HCT116 (cell line): ENCODE measurements around the gene MOV10L1. TPM values are rescaled to one million over a fixed set of nuclear protein-coding genes. Genes with fewer than 3 reads are reported as not detected.

Source experiments
- ATAC-seq: fragments of 200-7000 bp; cut with Tn5 transposase; 2 replicates; pipeline ENCODE4 v1.9.1; 2020; ENCODE audit warnings: mild to moderate bottlenecking, moderate library complexity
- BruUV-seq: library from RNA; stranded (reverse); fragments of 400-500 nt; replicated peaks from 2 replicates; lab custom pipeline; 2021; lab: Mats Ljungman, UMichigan
- CTCF ChIA-PET: fragments of 300-600 bp; sonication (Branson Sonifier 250); formaldehyde crosslinking; loops from one replicate; lab custom pipeline; 2021; ENCODE audit warnings: antibody characterized with exemption; lab: Charles Lee
- POLR2A ChIA-PET: fragments of 300-600, 350-600 bp; sonication (Branson Sonifier 250); formaldehyde crosslinking; loops from one replicate; lab custom pipeline; 2021; ENCODE audit warnings: antibody characterized with exemption; lab: Charles Lee
- RAD21 ChIA-PET, 2 experiments: fragments of 300-600 bp; sonication (Branson Sonifier 250); formaldehyde crosslinking; loops; one replicate each; lab custom pipeline; 2023; ENCODE audit warnings: low total read pairs in 2 of 2; ENCODE audit not compliant: uncharacterized antibody in 2 of 2, unreplicated experiment in 2 of 2, low non-redundant PET in 1 of 2; lab: Charles Lee
- DNase-seq: peaks from one replicate; pipeline ENCODE4 v3.0.0-alpha.2; 2010; ENCODE audit warnings: low read depth, low spot score
- H2AFZ ChIP-seq: fragments of 200-600 bp; shearing (Covaris generic), sonication (generic); 2 replicates; pipeline ENCODE4 v1.6.1; 2017; ENCODE audit warnings: low read depth, mixed run types, mixed read lengths, antibody characterized with exemption, low read length; ENCODE audit not compliant: poor library complexity, severe bottlenecking
- H3K27ac ChIP-seq: 2 replicates; pipeline ENCODE4 v1.5.1; 2012; ENCODE audit warnings: low read depth, low read length
- H3K27me3 ChIP-seq: fragments of 200-600 bp; sonication (generic); 2 replicates; pipeline ENCODE4 v1.6.1; 2016; ENCODE audit warnings: mixed run types, low read length, mixed read lengths; ENCODE audit not compliant: insufficient read depth
- H3K36me3 ChIP-seq, 2 experiments: fragments of 200-500 bp in 1 of 2; fragments of 200-600 bp in 1 of 2; sonication (Bioruptor generic) in 1 of 2; sonication (generic) in 1 of 2; 2 replicates each; pipeline versions ENCODE4 v1.5.1 to v1.6.1; 2014 to 2016; ENCODE audit warnings: low read length in 2 of 2, inconsistent platforms in 1 of 2, mixed read lengths in 1 of 2, mixed run types in 1 of 2; ENCODE audit not compliant: insufficient read depth in 2 of 2, control insufficient read depth in 1 of 2
- H3K4me1 ChIP-seq, 2 experiments: fragments of 200-600 bp in 1 of 2; sonication (generic) in 1 of 2; 2 replicates each; pipeline versions ENCODE4 v1.5.1 to v1.6.1; 2012 to 2017; ENCODE audit warnings: low read length in 2 of 2, inconsistent platforms in 1 of 2, mild to moderate bottlenecking in 1 of 2, mixed read lengths in 1 of 2, mixed run types in 1 of 2, moderate library complexity in 1 of 2; ENCODE audit not compliant: insufficient read depth in 2 of 2, control insufficient read depth in 1 of 2
- H3K4me2 ChIP-seq: fragments of 200-600 bp; sonication (generic); 2 replicates; pipeline ENCODE4 v1.6.1; 2017; ENCODE audit warnings: mixed run types, low read length, mixed read lengths
- H3K4me3 ChIP-seq, 2 experiments: fragments of 200-600 bp in 1 of 2; sonication (generic) in 1 of 2; replicated peaks in 1 of 2; 2 replicates each; pipeline ENCODE4 v1.5.1; 2011 to 2016; ENCODE audit warnings: low read length in 2 of 2, control low read depth in 1 of 2, low read depth in 1 of 2, mild to moderate bottlenecking in 1 of 2, mixed read lengths in 1 of 2, mixed run types in 1 of 2
- H3K79me2 ChIP-seq: fragments of 200-600 bp; sonication (generic); 2 replicates; pipeline ENCODE4 v1.6.1; 2017; ENCODE audit warnings: mild to moderate bottlenecking, mixed run types, low read length, moderate library complexity, mixed read lengths; ENCODE audit not compliant: insufficient read depth
- H3K9ac ChIP-seq: fragments of 200-600 bp; sonication (generic); 2 replicates; pipeline ENCODE4 v1.6.1; 2016; ENCODE audit warnings: low read length, mixed read lengths
- H3K9me2 ChIP-seq: fragments of 200-600 bp; sonication (generic), shearing (Covaris generic); 2 replicates; pipeline ENCODE4 v1.6.1; 2017; ENCODE audit warnings: mixed run types, mild to moderate bottlenecking, moderate library complexity; ENCODE audit not compliant: insufficient read depth
- H3K9me3 ChIP-seq, 2 experiments: fragments of 200-500 bp in 1 of 2; fragments of 200-600 bp in 1 of 2; sonication (Bioruptor generic) in 1 of 2; sonication (generic) in 1 of 2; 2 replicates each; pipeline ENCODE4 v1.6.1; 2014 to 2017; ENCODE audit warnings: low read length in 2 of 2, mixed read lengths in 2 of 2, inconsistent platforms in 1 of 2, low read depth in 1 of 2, mild to moderate bottlenecking in 1 of 2, mixed run types in 1 of 2, moderate library complexity in 1 of 2; ENCODE audit not compliant: control insufficient read depth in 1 of 2, insufficient read depth in 1 of 2
- H4K20me1 ChIP-seq: fragments of 200-600 bp; sonication (generic), shearing (Covaris generic); 2 replicates; pipeline ENCODE4 v1.6.1; 2017; ENCODE audit warnings: mixed run types, mild to moderate bottlenecking, moderate library complexity; ENCODE audit not compliant: insufficient read depth
- CBX3 ChIP-seq: IDR thresholded peaks from 2 replicates; pipeline ENCODE4 v1.6.1; 2012; ENCODE audit warnings: low read depth
- EGR1 ChIP-seq: IDR thresholded peaks from 2 replicates; pipeline ENCODE4 v1.6.1; 2012; ENCODE audit warnings: low read depth
- ELF1 ChIP-seq: IDR thresholded peaks from 2 replicates; pipeline ENCODE4 v1.6.1; 2012; ENCODE audit warnings: low read depth, borderline replicate concordance
- EZH2 ChIP-seq: fragments of 200-600 bp; sonication (generic); IDR thresholded peaks from 2 replicates; pipeline ENCODE4 v1.6.1; 2017; ENCODE audit warnings: antibody characterized with exemption, mixed run types
- FOSL1 ChIP-seq: IDR thresholded peaks from 2 replicates; pipeline ENCODE4 v1.6.1; 2012; ENCODE audit warnings: low read depth
- JUND ChIP-seq: IDR thresholded peaks from 2 replicates; pipeline ENCODE4 v1.6.1; 2012
- POLR2A ChIP-seq: IDR thresholded peaks from 2 replicates; pipeline ENCODE4 v1.7.0; 2011; ENCODE audit warnings: borderline replicate concordance; ENCODE audit not compliant: insufficient read depth, insufficient read length; ENCODE audit errors: extremely low read depth
- POLR2AphosphoS5 ChIP-seq: IDR thresholded peaks from 2 replicates; pipeline ENCODE4 v1.6.1; 2011; ENCODE audit warnings: mild to moderate bottlenecking, low read depth, low read length, moderate library complexity
- SIN3A ChIP-seq: IDR thresholded peaks from 2 replicates; pipeline ENCODE4 v1.6.1; 2012; ENCODE audit warnings: low read depth
- YY1 ChIP-seq: IDR thresholded peaks from 2 replicates; pipeline ENCODE4 v1.6.1; 2011; ENCODE audit warnings: low read length, low read depth, moderate library complexity, mild to moderate bottlenecking; ENCODE audit not compliant: insufficient replicate concordance; ENCODE audit errors: extremely low read depth
- intact Hi-C: fragments of 100-400 bp; cut with micrococcal nuclease; formaldehyde crosslinking; loops from 2 replicates; pipeline ENCODE4 v1.10.0; 2022
- total RNA-seq: library from RNA; stranded (reverse); gene quantifications from one replicate; pipeline ENCODE4 v1.2.1, GENCODE V29; 2021; ENCODE audit not compliant: unreplicated experiment
- TF ChIP-seq, protein P1 (sequence below), 3 experiments: fragments of 200-600 bp in 1 of 3; sonication (generic) in 1 of 3; IDR thresholded peaks in 2 of 3; conservative IDR thresholded peaks in 1 of 3; 2 replicates each; pipeline ENCODE4 v1.5.1; 2012 to 2017; ENCODE audit warnings: low read depth in 2 of 3, low read length in 2 of 3, antibody characterized with exemption in 1 of 3, borderline replicate concordance in 1 of 3, control low read depth in 1 of 3, mild to moderate bottlenecking in 1 of 3, mixed read lengths in 1 of 3, mixed run types in 1 of 3, moderate library complexity in 1 of 3; ENCODE audit not compliant: insufficient read depth in 1 of 3
- TF ChIP-seq, protein P2 (sequence below): IDR thresholded peaks from 2 replicates; pipeline ENCODE4 v1.6.1; 2011; ENCODE audit warnings: mild to moderate bottlenecking, low read length, moderate library complexity; ENCODE audit not compliant: insufficient replicate concordance; ENCODE audit errors: extremely low read depth
- TF ChIP-seq, protein P3 (sequence below): IDR thresholded peaks from 2 replicates; pipeline ENCODE4 v1.6.1; 2012; ENCODE audit warnings: low read depth

Gene MOV10L1
- total RNA-seq, 1 experiment from 2014 or later: not detected

DNA sequence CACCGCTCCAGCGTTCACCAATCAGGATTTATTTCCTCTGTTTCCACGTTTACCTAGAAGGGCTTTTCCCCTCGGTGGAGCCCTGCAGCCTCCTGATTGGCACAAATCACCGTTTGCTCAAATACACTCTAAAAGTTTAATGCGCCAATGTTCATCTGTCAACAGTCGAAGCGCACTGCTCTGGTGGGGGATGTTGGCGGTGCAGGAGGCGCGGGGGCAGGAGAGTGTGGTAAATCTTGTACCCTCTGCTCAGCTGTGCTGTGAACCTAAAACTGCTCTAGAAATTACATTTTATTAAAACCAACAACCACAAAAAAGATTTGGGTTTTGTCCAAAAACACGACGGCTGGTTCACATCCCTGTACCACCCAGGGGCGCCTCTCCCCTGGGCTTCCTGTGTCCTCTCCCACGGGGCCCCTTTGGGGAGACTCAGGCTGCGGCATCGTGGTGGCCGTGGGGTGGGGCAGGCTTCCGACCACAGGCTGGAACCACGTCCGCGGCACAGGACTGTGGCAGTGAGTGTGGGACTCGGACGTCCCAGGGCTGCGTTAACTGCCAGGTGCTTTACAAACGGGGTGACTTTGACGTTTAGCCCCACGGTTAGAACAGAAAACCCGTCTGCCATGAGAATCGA lies 45.2 kb upstream of the MOV10L1 start:
- Histone ChIP-seq H3K79me2 (no peaks in the 10 kb centered on the region), H4K20me1 (no peaks in the 10 kb centered on the region), H3K4me3 (no peak overlapping the region), H2AFZ (no peak overlapping the region), H3K9me3 (peaks cover 0 to 4% of the 10 kb centered on the region in 2 experiments; a peak in 1 of 4 replicates), H3K27ac (no peak overlapping the region), H3K4me1 (no peaks in the 10 kb centered on the region), H3K9me2 (no peaks in the 10 kb centered on the region), H3K27me3 (no peaks in the 10 kb centered on the region), H3K4me2 (no peak overlapping the region), H3K9ac (no peak overlapping the region), H3K36me3 (no peaks in the 10 kb centered on the region)
- BruUV-seq: no TSS peak
- ATAC-seq (no peak), DNase-seq (no peak)
- RAD21 ChIA-PET: no interaction called here
- no peak for TF ChIP-seq FOSL1
- TF ChIP-seq, protein P1, sequence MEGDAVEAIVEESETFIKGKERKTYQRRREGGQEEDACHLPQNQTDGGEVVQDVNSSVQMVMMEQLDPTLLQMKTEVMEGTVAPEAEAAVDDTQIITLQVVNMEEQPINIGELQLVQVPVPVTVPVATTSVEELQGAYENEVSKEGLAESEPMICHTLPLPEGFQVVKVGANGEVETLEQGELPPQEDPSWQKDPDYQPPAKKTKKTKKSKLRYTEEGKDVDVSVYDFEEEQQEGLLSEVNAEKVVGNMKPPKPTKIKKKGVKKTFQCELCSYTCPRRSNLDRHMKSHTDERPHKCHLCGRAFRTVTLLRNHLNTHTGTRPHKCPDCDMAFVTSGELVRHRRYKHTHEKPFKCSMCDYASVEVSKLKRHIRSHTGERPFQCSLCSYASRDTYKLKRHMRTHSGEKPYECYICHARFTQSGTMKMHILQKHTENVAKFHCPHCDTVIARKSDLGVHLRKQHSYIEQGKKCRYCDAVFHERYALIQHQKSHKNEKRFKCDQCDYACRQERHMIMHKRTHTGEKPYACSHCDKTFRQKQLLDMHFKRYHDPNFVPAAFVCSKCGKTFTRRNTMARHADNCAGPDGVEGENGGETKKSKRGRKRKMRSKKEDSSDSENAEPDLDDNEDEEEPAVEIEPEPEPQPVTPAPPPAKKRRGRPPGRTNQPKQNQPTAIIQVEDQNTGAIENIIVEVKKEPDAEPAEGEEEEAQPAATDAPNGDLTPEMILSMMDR (IDR thresholded peaks at IDR 0.05 in 2 of 3, conservative IDR thresholded peaks at IDR 0.05 in 1 of 3; ENCODE audit: borderline replicate concordance in 1 of 3, insufficient read depth in 1 of 3, low read depth in 2 of 3, low read length in 2 of 3): no peak
- no peak for TF ChIP-seq CBX3
- TF ChIP-seq, protein P2, sequence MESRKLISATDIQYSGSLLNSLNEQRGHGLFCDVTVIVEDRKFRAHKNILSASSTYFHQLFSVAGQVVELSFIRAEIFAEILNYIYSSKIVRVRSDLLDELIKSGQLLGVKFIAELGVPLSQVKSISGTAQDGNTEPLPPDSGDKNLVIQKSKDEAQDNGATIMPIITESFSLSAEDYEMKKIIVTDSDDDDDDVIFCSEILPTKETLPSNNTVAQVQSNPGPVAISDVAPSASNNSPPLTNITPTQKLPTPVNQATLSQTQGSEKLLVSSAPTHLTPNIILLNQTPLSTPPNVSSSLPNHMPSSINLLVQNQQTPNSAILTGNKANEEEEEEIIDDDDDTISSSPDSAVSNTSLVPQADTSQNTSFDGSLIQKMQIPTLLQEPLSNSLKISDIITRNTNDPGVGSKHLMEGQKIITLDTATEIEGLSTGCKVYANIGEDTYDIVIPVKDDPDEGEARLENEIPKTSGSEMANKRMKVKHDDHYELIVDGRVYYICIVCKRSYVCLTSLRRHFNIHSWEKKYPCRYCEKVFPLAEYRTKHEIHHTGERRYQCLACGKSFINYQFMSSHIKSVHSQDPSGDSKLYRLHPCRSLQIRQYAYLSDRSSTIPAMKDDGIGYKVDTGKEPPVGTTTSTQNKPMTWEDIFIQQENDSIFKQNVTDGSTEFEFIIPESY: no peak
- no peak for TF ChIP-seq JUND
- TF ChIP-seq, protein P3, sequence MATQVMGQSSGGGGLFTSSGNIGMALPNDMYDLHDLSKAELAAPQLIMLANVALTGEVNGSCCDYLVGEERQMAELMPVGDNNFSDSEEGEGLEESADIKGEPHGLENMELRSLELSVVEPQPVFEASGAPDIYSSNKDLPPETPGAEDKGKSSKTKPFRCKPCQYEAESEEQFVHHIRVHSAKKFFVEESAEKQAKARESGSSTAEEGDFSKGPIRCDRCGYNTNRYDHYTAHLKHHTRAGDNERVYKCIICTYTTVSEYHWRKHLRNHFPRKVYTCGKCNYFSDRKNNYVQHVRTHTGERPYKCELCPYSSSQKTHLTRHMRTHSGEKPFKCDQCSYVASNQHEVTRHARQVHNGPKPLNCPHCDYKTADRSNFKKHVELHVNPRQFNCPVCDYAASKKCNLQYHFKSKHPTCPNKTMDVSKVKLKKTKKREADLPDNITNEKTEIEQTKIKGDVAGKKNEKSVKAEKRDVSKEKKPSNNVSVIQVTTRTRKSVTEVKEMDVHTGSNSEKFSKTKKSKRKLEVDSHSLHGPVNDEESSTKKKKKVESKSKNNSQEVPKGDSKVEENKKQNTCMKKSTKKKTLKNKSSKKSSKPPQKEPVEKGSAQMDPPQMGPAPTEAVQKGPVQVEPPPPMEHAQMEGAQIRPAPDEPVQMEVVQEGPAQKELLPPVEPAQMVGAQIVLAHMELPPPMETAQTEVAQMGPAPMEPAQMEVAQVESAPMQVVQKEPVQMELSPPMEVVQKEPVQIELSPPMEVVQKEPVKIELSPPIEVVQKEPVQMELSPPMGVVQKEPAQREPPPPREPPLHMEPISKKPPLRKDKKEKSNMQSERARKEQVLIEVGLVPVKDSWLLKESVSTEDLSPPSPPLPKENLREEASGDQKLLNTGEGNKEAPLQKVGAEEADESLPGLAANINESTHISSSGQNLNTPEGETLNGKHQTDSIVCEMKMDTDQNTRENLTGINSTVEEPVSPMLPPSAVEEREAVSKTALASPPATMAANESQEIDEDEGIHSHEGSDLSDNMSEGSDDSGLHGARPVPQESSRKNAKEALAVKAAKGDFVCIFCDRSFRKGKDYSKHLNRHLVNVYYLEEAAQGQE: no peak
- TF ChIP-seq ELF1: no peak
- no peak for TF ChIP-seq YY1
- TF ChIP-seq POLR2A: no peak
- TF ChIP-seq EZH2: no peak
- no peak for TF ChIP-seq POLR2AphosphoS5
- no peak for TF ChIP-seq SIN3A
- TF ChIP-seq EGR1: no peak
- intact Hi-C loops: no loop called here
- CTCF ChIA-PET: no interaction called here
- POLR2A ChIA-PET: no interaction called here
